Measurements from ENCODE around the gene TBC1D22A. TPM values are rescaled to one million over a fixed set of nuclear protein-coding genes. Genes with fewer than 3 reads are reported as not detected.

Gene TBC1D22A
- total and polyA plus RNA-seq, 2 donors (not counting 3 experiments of a cell fraction or from before 2014, with no cell fraction given), result 26.1 to 32.4 TPM

GRCh38 chr22:47021371-47022074 lies 259.1 kb downstream of the TBC1D22A start:
- Histone ChIP-seq H3K27ac (ENCODE audit: insufficient read depth, low read depth, low read length) (no peak overlapping the region), H3K9me1 (replicated peaks; ENCODE audit: control insufficient read depth, extremely low read depth, insufficient read depth, low read length) (no peaks in the 10 kb centered on the region), H3K27me3 (ENCODE audit: control insufficient read depth in 2 of 2, insufficient read depth in 2 of 2, low read length in 2 of 2) (no peaks in the 10 kb centered on the region), H2AFZ (ENCODE audit: low read depth, low read length) (no peak overlapping the region), H3K9ac (replicated peaks; ENCODE audit: extremely low read depth, insufficient read depth, low read length) (no peak overlapping the region), H3K79me2 (ENCODE audit: control insufficient read depth, insufficient read depth, low read length) (no peaks in the 10 kb centered on the region), H3K4me2 (ENCODE audit: insufficient read depth, low read length) (no peak overlapping the region), H3K36me3 (ENCODE audit: control insufficient read depth in 2 of 2, extremely low read depth in 1 of 2, insufficient read depth in 2 of 2, low read length in 2 of 2) (no peaks in the 10 kb centered on the region), H4K20me1 (replicated peaks; ENCODE audit: control insufficient read depth, extremely low read depth, insufficient read depth, low read length) (no peaks in the 10 kb centered on the region), H3K4me1 (ENCODE audit: control insufficient read depth, extremely low read depth, insufficient read depth, low read length) (no peaks in the 10 kb centered on the region), H3K9me3 (replicated peaks; ENCODE audit: control insufficient read depth, insufficient read depth, low read length) (no peaks in the 10 kb centered on the region), H3K4me3 (replicated peaks in 1 of 3; ENCODE audit: insufficient read depth in 1 of 3, low read depth in 1 of 3, low read length in 3 of 3) (no peak overlapping the region)
- BruUV-seq (replicated peaks), result no TSS peak
- no peak for DNase-seq (ENCODE audit: low read depth, low spot score)
- intact Hi-C loops (cut with micrococcal nuclease) (no loop called here), dilution Hi-C loops (cut with MboI; ENCODE audit: extremely low pct_ligation_motif_present, low sequenced_read_pairs) (no loop called here)
- CTCF ChIA-PET, result interaction anchor here (1.4 to 1.5 kb wide), 2 partner anchors 10 to 176 kb away, joined by 3 to 4 read pairs; no protein-coding TSS in a partner anchor
- no peak for TF ChIP-seq GATA2 (IDR thresholded peaks at IDR 0.05; ENCODE audit: insufficient read depth, insufficient read length, low read depth, low read length)
- TF ChIP-seq JUN (IDR thresholded peaks at IDR 0.05; ENCODE audit: borderline replicate concordance, insufficient read depth, insufficient read length, low read depth), result no peak
- TF ChIP-seq CTCF (IDR thresholded peaks at IDR 0.05; ENCODE audit: extremely low read depth in 1 of 2, insufficient read depth in 1 of 2, low read depth in 1 of 2, low read length in 2 of 2), result no peak
- no peak for TF ChIP-seq FOS (IDR thresholded peaks at IDR 0.05; ENCODE audit: borderline replicate concordance, insufficient read depth, low read length)
- TF ChIP-seq MAX (IDR thresholded peaks at IDR 0.05; ENCODE audit: insufficient read depth, insufficient read length), result no peak
- no peak for TF ChIP-seq POLR2A (IDR thresholded peaks at IDR 0.05; ENCODE audit: low read depth, low read length)
- no peak for TF ChIP-seq MYC (IDR thresholded peaks at IDR 0.05; ENCODE audit: low read depth, low read length)
- TF ChIP-seq POLR2AphosphoS5 (IDR thresholded peaks at IDR 0.05; ENCODE audit: insufficient read depth, low read depth, low read length), result no peak
- FAIRE-seq, result no peak
- POLR2A ChIA-PET, result no interaction called here
